Measurements from ENCODE around the gene FAM3A. TPM values are rescaled to one million over a fixed set of nuclear protein-coding genes. Genes with fewer than 3 reads are reported as not detected.
A peak's percentile ranks its signal among the peaks of the same experiment; 100 is the strongest.
"Not testable (repeated sequence)": the region's sequence is repeated elsewhere in the genome, so short reads cannot be mapped to it uniquely, and the experiment has no call there.

FAM3A gene
- total and polyA plus RNA-seq, 4 donors: 16.1 to 60.3 (median 39.9) TPM

GRCh38 chrX:154505734-154506133 lies 10.3 kb downstream of the FAM3A start:
- no peak for DNase-seq (ENCODE audit: low read depth in 4 of 6, low spot score in 6 of 6)
- H3K27me3 ChIP-seq (ENCODE audit: control insufficient read depth, insufficient read depth, low read length): no peaks in the 10 kb centered on the region
- WGBS (ENCODE audit: insufficient coverage): 80% methylated on average over 10 of the region's 12 CpGs
- no peak overlapping the region for H3K4me3 ChIP-seq (ENCODE audit: low read depth, low read length)
- H3K27ac ChIP-seq (ENCODE audit: low read depth, low read length): no peak overlapping the region
- no peaks in the 10 kb centered on the region for H3K9me3 ChIP-seq (ENCODE audit: control insufficient read depth, insufficient read depth, low read length)
- peaks cover 15% of the 10 kb centered on the region for H3K4me1 ChIP-seq (ENCODE audit: control insufficient read depth, insufficient read depth, low read length)
- peaks cover 38% of the 10 kb centered on the region for H3K36me3 ChIP-seq (ENCODE audit: control insufficient read depth, insufficient read depth, low read length)

- no peaks in the 10 kb centered on the region for H3K27me3 ChIP-seq (ENCODE audit: control insufficient read depth, insufficient read depth, low read length)
- no peaks in the 10 kb centered on the region for H3K9me3 ChIP-seq (ENCODE audit: control insufficient read depth, insufficient read depth, low read length)
- H3K27ac ChIP-seq (ENCODE audit: low read depth, low read length): no peak overlapping the region
- H3K4me1 ChIP-seq (ENCODE audit: control insufficient read depth, insufficient read depth, low read length): peaks cover 15% of the 10 kb centered on the region
- H3K36me3 ChIP-seq (ENCODE audit: control insufficient read depth, insufficient read depth, low read length): peaks cover 25% of the 10 kb centered on the region
- no peak for DNase-seq (ENCODE audit: low read depth in 4 of 6, low spot score in 6 of 6)
- 100% methylated on average over 1 of the region's 3 CpGs for WGBS (ENCODE audit: insufficient coverage)
- no peak overlapping the region for H3K4me3 ChIP-seq (ENCODE audit: low read depth, low read length)
These were observed 13.0 kb downstream of the FAM3A start for GRCh38 chrX:154502989-154503388.

GRCh38 chrX:154502098-154502497 lies 13.9 kb downstream of the FAM3A start:
- DNase-seq (ENCODE audit: low read depth in 4 of 6, low spot score in 6 of 6): no peak
- H3K27me3 ChIP-seq (ENCODE audit: control insufficient read depth, insufficient read depth, low read length): no peaks in the 10 kb centered on the region
- H3K4me1 ChIP-seq (ENCODE audit: control insufficient read depth, insufficient read depth, low read length): peaks cover 7% of the 10 kb centered on the region
- H3K4me3 ChIP-seq (ENCODE audit: low read depth, low read length): no peak overlapping the region
- H3K9me3 ChIP-seq (ENCODE audit: control insufficient read depth, insufficient read depth, low read length): no peaks in the 10 kb centered on the region
- H3K36me3 ChIP-seq (ENCODE audit: control insufficient read depth, insufficient read depth, low read length): peaks cover 16% of the 10 kb centered on the region
- no peak overlapping the region for H3K27ac ChIP-seq (ENCODE audit: low read depth, low read length)
- WGBS (ENCODE audit: insufficient coverage): 82% methylated on average over 7 of the region's 8 CpGs

GRCh38 chrX:154501423-154501822 lies 14.6 kb downstream of the FAM3A start:
- not testable (repeated sequence) for H3K36me3 ChIP-seq (ENCODE audit: control insufficient read depth, insufficient read depth, low read length); H3K9me3 ChIP-seq (ENCODE audit: control insufficient read depth, insufficient read depth, low read length); H3K27ac ChIP-seq (ENCODE audit: low read depth, low read length); H3K27me3 ChIP-seq (ENCODE audit: control insufficient read depth, insufficient read depth, low read length); H3K4me3 ChIP-seq (ENCODE audit: low read depth, low read length); DNase-seq (ENCODE audit: low read depth in 4 of 6, low spot score in 6 of 6); H3K4me1 ChIP-seq (ENCODE audit: control insufficient read depth, insufficient read depth, low read length)
- WGBS (ENCODE audit: insufficient coverage): 84% methylated on average over 7 of the region's 7 CpGs

- not testable (repeated sequence) for H3K36me3 ChIP-seq (ENCODE audit: control insufficient read depth, insufficient read depth, low read length); DNase-seq (ENCODE audit: low read depth in 4 of 6, low spot score in 6 of 6); H3K27me3 ChIP-seq (ENCODE audit: control insufficient read depth, insufficient read depth, low read length); H3K9me3 ChIP-seq (ENCODE audit: control insufficient read depth, insufficient read depth, low read length); H3K27ac ChIP-seq (ENCODE audit: low read depth, low read length); H3K4me3 ChIP-seq (ENCODE audit: low read depth, low read length); H3K4me1 ChIP-seq (ENCODE audit: control insufficient read depth, insufficient read depth, low read length)
- no CpG with 5 or more reads among the region's 4 CpGs for WGBS (ENCODE audit: insufficient coverage)
These were observed 19.4 kb downstream of the FAM3A start for GRCh38 chrX:154496591-154497137.

- 83% methylated on average over 1 of the region's 6 CpGs for WGBS (ENCODE audit: insufficient coverage)
- no peak for DNase-seq (ENCODE audit: low read depth in 4 of 6, low spot score in 6 of 6)
- no peaks in the 10 kb centered on the region for H3K36me3 ChIP-seq (ENCODE audit: control insufficient read depth, insufficient read depth, low read length)
- H3K27ac ChIP-seq (ENCODE audit: low read depth, low read length): no peak overlapping the region
- no peak overlapping the region for H3K4me3 ChIP-seq (ENCODE audit: low read depth, low read length)
- peaks cover 5% of the 10 kb centered on the region for H3K4me1 ChIP-seq (ENCODE audit: control insufficient read depth, insufficient read depth, low read length)
- no peaks in the 10 kb centered on the region for H3K9me3 ChIP-seq (ENCODE audit: control insufficient read depth, insufficient read depth, low read length)
- H3K27me3 ChIP-seq (ENCODE audit: control insufficient read depth, insufficient read depth, low read length): no peaks in the 10 kb centered on the region
These were observed 20.5 kb downstream of the FAM3A start for GRCh38 chrX:154495472-154495922.

GRCh38 chrX:154494715-154495114 lies 21.3 kb downstream of the FAM3A start:
- H3K9me3 ChIP-seq (ENCODE audit: control insufficient read depth, insufficient read depth, low read length): no peaks in the 10 kb centered on the region
- no peaks in the 10 kb centered on the region for H3K27me3 ChIP-seq (ENCODE audit: control insufficient read depth, insufficient read depth, low read length)
- H3K4me3 ChIP-seq (ENCODE audit: low read depth, low read length): no peak overlapping the region
- no peaks in the 10 kb centered on the region for H3K36me3 ChIP-seq (ENCODE audit: control insufficient read depth, insufficient read depth, low read length)
- H3K4me1 ChIP-seq (ENCODE audit: control insufficient read depth, insufficient read depth, low read length): peaks cover 10% of the 10 kb centered on the region
- no peak for DNase-seq (ENCODE audit: low read depth in 4 of 6, low spot score in 6 of 6)
- WGBS (ENCODE audit: insufficient coverage): 76% methylated on average over 2 of the region's 3 CpGs
- no peak overlapping the region for H3K27ac ChIP-seq (ENCODE audit: low read depth, low read length)

GRCh38 chrX:154490414-154491083 lies 25.5 kb downstream of the FAM3A start, which contains the start of gene SLC10A3:
Gene SLC10A3, minus strand, starts transcription at chrX:154490629. Its CDS starts 1,689 bp downstream, at chrX:154488940.
- Histone ChIP-seq H3K9me3 (ENCODE audit: control insufficient read depth, insufficient read depth, low read length) (no peaks in the 10 kb centered on the region), H3K4me1 (ENCODE audit: control insufficient read depth, insufficient read depth, low read length) (peaks cover 30% of the 10 kb centered on the region), H3K4me3 (ENCODE audit: low read depth, low read length) (peak within 1 kb of the TSS; percentile 77), H3K27ac (ENCODE audit: low read depth, low read length) (peak within 1 kb of the TSS; percentile 93), H3K36me3 (ENCODE audit: control insufficient read depth, insufficient read depth, low read length) (peaks cover 17% of the 10 kb centered on the region), H3K27me3 (ENCODE audit: control insufficient read depth, insufficient read depth, low read length) (no peaks in the 10 kb centered on the region)
- DNase-seq (ENCODE audit: low read depth in 4 of 6, low spot score in 6 of 6): peak; percentile 65 to 97 (median 82)
- WGBS (ENCODE audit: insufficient coverage): 23% methylated on average over 61 of the region's 71 CpGs

GRCh38 chrX:154490021-154490413 lies 26.0 kb downstream of the FAM3A start:
- Histone ChIP-seq H3K4me1 (ENCODE audit: control insufficient read depth, insufficient read depth, low read length) (peaks cover 35% of the 10 kb centered on the region), H3K9me3 (ENCODE audit: control insufficient read depth, insufficient read depth, low read length) (no peaks in the 10 kb centered on the region), H3K36me3 (ENCODE audit: control insufficient read depth, insufficient read depth, low read length) (peaks cover 21% of the 10 kb centered on the region), H3K27ac (ENCODE audit: low read depth, low read length) (peak overlapping the region; percentile 40), H3K27me3 (ENCODE audit: control insufficient read depth, insufficient read depth, low read length) (no peaks in the 10 kb centered on the region), H3K4me3 (ENCODE audit: low read depth, low read length) (peak overlapping the region; percentile 46)
- WGBS (ENCODE audit: insufficient coverage): 32% methylated on average over 19 of the region's 19 CpGs
- peak in 1 of 6 donors; percentile 28 for DNase-seq (ENCODE audit: low read depth in 4 of 6, low spot score in 6 of 6)

GRCh38 chrX:154489182-154489581 lies 26.9 kb downstream of the FAM3A start:
- Histone ChIP-seq H3K4me3 (ENCODE audit: low read depth, low read length) (peak overlapping the region; percentile 46), H3K27ac (ENCODE audit: low read depth, low read length) (no peak overlapping the region)
- WGBS (ENCODE audit: insufficient coverage): 83% methylated on average over 4 of the region's 4 CpGs

More at GRCh38 chrX:154489182-154489581, 26.9 kb downstream of the FAM3A start:
- H3K27me3 ChIP-seq (ENCODE audit: control insufficient read depth, insufficient read depth, low read length): no peaks in the 10 kb centered on the region
- peaks cover 29% of the 10 kb centered on the region for H3K36me3 ChIP-seq (ENCODE audit: control insufficient read depth, insufficient read depth, low read length)
- H3K4me1 ChIP-seq (ENCODE audit: control insufficient read depth, insufficient read depth, low read length): peaks cover 43% of the 10 kb centered on the region
- H3K9me3 ChIP-seq (ENCODE audit: control insufficient read depth, insufficient read depth, low read length): no peaks in the 10 kb centered on the region
- DNase-seq (ENCODE audit: low read depth in 4 of 6, low spot score in 6 of 6): no peak
